HG03469 (cell line): Measurements from ENCODE around the gene CLDN5.

Source experiments
- ATAC-seq: cut with Tn5 transposase; IDR thresholded peaks from one replicate; pipeline ENCODE4 v1.9.1; 2021; ENCODE audit warnings: mild to moderate bottlenecking, moderate library complexity, moderate number of reproducible peaks; ENCODE audit not compliant: unreplicated experiment

CLDN5 gene

DNA sequence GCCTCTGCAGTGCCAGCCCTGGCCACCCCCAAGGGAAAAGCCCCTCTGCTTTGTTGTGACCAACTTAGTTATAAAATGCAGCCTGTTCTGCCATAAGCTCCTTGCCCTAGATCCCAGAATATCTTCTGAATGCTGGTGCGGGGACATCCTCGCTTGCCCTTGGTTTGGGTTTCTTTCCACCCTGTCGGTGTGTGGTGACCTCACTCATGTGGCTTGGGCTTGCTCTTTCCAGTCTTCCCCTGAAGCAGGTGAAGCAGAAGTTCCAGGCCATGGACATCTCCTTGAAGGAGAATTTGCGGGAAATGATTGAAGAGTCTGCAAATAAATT lies 16.7 kb downstream of the CLDN5 start:
- no peak for ATAC-seq

DNA sequence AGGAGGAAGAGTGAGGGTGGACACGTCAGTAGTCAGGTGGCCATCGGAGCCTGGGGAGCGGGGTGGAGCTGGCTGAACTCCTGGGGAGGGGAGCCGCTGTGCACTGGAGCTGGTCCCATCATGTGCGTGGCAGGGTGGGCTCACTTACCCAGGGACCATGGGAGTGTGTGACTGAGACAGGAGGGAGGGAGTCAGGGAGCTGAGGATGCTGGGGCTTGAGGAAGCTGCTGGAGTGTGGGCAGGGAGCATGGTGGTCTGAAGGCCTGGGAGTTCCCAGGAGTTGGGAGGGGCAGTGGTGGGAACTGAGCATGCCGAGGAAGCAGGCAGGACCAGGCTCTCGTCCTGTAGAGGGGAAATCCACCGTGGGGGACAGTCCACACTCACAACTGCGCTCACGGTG lies 18.0 kb downstream of the CLDN5 start:
- no peak for ATAC-seq

DNA sequence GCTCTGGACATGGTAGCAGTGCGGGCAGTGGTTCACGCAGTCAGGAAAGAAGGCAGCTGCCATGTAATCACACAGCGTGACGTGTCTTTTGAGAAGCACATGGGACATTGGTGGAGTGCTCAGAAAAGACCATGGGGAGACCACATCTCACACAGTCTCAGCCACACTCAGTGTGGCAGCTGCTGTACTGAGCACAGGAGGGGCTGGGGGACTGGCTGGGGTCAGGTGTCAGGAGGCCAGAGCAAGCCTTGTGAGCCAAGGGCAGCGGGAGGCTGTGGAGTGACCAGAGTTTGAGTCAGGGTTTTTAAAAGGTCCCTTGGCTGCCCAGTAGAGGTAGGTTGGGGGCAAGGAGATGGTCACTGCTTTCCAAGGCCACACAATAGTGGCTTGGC lies 18.5 kb downstream of the CLDN5 start:
- no peak for ATAC-seq

DNA sequence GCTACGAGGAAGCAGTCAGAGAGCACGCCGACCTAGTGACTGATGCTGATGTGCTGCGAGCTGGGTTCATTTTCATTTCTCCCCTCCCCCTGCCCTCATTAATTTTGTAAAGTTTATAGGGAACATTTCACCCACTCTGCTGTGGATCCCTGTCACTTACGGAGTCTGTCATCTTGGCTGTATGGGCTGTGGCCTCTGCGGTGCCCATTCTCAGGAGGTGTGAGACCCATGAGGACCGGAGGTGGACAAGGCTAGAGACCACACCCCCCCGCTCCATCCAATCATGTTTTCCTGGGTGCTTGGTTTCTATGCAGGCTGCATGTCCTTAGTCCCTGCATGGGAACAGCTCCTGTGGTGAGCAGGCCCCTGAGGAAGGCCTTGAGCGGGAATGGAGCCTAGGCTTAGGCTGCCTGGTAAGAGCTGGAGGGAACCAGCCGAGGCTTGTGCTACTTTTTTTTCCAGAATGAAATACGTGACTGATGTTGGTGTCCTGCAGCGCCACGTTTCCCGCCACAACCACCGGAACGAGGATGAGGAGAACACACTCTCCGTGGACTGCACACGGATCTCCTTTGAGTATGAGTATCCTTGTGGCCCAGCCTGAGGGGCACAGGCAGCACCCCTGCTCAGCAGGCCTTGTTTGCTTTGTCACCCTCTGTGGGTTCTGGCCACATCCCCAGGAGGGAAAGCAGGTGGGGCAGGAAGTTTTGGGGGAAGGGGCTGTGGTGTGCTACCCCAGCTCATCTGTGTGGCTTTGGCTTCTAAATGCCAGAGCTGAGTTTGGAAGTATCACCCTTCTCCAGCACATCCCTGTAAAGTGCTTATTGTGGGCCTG lies 19.1 kb downstream of the CLDN5 start:
- ATAC-seq = no peak

DNA sequence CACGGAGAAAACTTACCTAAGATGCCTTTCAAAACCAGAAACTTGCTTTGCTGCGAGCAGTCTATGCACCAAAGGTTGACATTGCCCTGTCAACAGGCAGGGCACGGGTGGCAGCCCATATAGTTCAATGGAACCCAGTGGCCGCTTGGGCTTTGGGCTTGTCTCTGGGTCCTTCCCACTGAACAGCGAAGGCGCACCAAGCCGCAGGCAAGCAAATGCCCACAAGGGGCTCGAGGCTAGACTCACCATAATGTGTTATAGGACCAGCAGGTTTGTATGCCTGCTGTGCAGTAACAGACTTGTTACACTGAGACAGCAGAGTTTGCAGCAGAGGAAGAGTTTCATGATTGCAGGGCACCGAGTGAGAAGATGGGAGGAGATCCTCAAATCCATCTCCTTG lies 20.3 kb downstream of the CLDN5 start:
- no peak for ATAC-seq

DNA sequence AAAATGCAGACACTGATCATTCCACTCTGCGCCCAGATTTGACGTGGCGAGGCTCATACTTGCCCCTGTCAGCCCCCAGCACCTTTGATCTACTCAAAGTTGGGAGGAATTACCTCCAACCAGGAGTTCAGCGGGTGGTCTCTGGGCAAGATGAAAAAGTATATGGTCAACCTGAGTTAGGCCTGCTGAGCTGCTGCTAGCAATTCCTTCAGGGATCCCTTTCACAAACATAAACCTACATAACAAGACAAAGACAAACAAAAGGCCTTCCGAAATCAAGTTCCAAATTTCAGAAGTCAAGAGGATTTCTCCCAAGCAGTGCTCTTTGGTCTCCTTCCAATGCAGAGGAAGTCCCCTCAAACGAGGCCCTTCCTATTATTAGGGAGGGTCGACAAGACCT lies 20.8 kb downstream of the CLDN5 start:
- ATAC-seq = no peak

DNA sequence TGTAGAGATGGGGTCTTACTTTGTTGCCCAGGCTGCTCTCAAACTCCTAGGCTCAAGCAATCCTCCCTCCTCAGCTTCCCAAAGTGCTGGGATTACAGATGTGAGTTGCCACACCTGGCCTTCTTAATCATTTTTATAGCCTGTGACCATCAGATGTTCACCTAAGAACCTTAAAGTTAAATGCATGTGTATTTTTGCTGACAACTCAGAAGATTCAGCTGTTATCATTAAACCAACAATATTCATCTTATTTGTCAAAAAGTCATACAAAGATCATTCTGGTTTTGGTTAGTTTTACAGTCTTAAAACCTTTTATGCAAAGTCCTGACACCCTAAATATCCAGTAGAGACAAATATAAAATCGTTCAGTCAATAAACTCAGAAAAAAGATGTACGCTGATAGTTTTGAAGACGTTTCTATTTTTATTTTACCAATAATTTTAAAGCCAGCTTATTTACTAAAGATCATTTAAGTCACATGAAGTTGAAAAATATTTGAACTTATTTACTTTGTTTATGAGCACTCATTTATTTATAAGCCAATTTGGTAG lies 22.2 kb downstream of the CLDN5 start:
- no peak for ATAC-seq

DNA sequence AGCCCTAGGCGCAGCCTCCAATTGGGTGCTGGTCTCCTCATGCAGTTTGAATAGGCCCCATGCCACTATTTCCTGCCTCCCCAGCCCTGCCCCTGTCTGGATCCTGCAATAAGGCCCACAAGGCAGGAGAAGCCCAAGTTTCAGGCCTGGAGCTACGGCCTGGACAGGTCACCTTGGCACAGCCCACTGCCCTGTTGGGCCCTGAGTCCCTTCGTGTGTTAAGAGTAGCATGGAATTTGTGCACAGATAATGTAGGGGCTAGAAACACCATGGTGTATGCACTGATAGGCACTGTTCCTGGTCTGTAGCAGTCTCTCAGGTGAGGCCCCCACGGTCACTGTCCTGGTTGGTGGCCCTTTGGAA lies 24.3 kb downstream of the CLDN5 start:
- no peak for ATAC-seq

DNA sequence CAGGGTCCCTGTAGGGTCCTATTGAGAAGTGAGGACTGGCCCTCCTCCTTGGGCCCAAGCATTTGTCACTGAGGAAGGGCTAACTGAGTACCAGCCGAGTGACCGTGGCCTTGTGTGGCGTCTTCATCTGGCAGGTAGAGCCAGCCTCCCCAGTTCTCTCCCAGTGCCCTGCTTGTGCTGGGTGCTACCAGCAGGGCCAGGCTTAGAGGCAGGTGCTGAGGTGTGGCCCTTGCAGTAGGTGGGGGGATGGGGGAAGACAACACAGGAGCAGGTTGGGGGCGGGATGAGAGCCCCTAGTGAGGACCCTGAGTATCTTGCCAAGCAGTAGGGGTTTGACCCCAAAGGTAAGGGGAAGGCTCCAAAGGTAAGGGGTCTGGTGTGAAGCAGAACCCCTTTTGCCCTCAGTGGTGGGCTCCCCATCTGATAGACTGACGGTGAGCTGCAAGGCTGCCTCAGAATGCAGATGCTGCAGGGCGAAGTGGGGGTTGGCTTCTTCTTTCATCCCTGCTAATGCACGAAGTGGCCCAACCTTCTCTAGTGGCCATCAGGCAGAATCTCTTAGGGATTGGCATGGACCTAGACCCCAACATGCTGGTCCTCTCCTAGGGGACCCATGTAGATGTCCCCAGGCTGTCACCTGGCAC lies 24.9 kb downstream of the CLDN5 start:
- ATAC-seq = no peak

DNA sequence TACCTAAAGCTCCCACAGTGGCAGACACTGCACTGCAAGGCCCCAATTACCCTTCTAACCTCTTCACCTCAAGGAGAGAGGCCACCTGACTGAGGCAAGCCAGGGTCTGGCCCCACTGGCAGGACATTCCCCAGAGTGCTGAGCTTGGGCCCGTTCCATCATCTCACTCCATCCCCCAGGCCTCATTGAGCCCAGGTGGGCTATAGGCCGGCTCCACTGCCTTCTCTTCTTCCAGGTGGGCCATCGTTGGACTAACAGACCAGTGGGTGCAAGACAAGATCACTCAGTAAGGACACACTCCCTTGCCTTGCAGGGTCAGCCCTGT lies 25.4 kb downstream of the CLDN5 start:
- no peak for ATAC-seq

DNA sequence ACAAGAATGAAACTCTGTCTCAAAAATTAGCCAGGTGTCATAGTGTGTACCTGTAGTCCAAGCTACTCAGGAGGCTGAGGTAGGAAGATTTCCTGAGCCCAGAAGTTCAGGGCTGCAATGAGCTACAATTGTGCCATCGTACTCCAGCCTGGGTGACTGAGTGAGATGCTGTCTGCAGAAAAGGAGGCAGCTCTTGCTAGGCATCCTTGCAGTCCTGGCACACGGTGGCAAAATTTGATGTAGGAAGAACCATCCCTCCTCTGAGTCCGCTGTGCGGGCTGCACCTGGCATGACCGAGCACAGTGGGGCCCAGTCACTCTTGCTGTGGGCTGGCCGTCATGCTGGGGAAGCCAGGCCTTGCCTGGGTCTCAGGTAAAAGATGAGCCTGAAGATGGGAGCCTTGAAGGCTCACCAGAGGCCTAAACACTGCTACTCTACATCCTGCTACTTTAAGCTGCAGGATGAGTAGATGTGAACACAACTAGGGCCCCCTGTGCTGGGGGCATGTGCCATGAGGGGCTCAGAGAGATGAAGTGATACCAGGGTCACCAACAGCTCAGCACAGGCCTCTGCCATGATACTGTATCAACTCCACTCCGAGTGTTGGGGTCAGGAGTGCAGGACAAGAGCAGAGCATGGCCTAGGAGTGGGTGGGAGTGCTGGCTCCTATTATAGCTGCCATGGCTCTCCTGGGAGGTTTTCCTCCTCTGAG lies 25.9 kb downstream of the CLDN5 start:
- ATAC-seq = no peak

DNA sequence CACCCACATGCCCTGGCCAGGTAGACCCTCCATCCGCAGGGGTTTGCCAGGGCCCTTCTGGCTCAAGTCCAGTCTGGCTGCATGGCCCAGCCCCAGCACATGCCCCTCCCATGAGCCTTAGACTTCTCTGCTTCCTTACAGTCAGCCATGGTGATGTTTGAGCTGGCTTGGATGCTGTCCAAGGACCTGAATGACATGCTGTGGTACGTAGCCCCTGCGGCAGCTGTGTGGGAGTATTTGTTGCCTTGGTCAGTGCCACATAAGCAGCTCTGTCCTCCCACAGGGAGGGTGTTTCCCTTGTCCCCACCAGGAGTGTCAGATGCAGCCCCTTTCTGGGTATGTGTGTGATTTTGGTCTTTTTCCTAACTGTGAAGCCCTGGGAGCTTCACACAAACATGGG lies 27.0 kb downstream of the CLDN5 start:
- no peak for ATAC-seq

DNA sequence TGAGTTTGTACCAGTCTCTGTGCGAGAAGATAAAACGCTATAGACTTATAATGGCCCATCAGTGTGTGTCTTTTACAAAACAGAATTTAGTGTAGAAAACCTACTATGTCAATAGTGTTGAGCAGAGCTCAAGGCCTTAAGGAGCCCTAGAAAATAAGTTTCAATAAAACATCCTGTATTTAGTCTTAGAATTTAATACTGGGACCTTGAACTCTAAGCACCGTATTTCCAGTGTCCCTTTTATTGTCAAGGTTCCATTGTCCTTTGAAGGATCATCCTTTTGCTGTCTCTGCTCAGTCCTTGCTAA lies 27.9 kb downstream of the CLDN5 start:
- ATAC-seq = no peak

DNA sequence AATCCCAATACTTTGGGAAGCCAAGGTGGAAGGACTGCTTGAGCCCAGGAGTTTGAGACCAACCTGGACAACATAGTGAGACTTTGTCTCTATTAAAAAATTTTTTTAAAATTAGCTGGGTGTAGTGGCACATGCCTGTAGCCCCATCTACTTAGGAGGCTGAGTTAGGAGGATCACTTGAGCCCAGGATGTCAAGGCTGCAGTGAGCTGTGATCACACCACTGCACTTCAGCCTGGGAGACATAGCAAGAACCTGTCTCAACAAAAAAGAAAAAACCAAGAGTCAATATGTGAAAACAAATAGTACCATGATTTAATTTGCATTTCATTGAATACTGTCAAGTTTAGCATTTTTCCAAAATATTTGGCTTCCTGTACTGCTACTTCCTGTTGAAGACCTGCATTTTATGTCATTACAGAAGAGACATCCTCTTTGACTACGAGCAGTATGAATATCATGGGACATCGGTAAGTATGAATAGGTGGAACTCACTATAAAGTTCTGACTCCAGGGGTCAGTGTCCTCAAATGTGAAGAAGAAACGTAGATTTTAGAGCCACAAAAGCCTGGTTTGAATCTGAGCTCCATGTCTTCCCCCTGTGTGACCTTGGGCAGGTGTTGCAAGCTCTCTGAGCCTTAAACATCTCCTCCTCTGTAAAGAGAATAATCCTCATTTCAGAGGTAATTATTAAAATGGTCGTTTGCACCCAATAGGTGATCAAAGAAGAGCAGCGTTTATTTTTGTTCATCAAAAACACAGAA lies 28.5 kb downstream of the CLDN5 start:
- ATAC-seq = no peak

DNA sequence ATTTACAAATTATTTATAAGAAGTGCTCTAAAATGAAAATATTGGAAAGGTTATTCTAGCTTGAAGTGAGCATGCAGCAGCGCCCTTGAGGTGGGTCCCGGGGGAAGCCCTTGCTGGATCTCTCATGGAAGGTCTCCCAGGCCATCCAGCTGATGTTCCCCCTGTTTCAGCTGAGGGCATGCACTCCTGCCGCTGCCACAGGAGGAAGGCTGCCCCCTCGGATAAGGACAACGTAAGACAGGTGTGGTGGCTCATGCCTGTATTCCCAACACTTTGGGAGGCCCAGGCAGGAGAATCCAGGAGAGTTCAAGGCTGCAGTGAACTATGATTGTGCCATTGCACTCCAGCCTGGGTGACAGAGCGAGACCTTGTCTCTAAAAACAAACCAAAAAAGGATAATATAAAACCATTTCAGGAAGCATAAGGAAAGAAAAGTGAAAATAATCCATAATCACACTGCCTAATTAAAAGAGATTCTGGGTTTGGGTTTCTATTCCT lies 29.5 kb downstream of the CLDN5 start:
- no peak for ATAC-seq

DNA sequence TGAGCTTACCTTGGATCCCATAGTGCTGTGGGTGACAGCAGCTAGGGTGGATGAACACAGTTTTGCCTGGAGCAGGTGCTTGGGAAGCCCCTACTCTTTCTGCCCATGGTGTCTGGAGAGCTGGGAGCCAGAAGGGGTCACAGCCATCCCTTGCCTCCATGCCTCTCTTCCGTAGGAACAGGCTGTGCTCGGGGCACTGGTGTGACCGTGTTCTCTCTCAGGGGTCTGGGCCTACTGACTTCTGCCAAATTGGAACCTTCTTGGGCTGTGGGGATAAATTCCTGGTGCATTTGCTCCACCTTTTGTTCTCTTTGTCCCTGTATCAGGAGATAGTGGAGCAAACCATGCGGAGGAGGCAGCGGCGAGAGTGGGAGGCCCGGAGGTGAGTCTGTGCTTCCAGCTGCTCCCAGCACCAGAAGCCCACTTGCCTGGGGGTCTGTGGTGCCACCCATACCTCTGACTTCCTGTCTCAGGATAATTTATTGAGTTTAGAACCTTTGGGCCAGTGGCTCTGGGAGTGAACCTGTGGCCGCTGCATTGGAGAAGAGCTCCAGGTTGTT lies 30.1 kb downstream of the CLDN5 start:
- ATAC-seq = no peak

DNA sequence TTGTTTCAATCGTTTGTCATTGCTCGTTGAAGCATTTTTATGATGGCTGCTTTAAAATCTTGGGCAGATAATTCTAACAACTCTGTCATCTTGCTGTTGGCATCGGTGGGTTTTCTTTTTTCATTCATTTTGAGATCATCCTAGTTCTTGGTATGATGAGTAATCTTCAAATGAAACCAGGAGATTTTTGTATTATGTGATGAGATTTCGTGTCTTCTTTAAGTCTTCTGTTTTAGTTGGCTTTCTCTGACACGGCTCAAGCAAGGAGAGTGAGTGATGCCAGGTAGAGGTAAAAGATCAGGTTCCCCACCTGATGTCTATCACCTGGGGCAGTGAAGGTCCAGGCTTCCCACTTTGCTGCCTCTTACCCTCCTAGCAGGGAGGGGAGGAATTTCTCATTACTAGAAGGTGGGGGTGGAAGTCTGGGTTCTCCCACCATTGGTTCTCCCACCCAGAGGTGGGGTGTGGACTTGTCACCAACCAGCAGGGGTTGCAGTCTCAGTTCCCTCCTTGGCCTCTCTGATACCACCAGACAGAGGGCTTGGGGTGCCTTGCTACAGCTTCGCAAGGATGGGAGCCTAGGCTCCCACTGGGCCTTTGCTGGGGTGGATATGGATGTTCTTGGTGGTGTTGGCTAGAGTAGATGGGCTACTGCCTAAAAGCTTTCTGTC lies 31.6 kb downstream of the CLDN5 start:
- ATAC-seq = no peak

DNA sequence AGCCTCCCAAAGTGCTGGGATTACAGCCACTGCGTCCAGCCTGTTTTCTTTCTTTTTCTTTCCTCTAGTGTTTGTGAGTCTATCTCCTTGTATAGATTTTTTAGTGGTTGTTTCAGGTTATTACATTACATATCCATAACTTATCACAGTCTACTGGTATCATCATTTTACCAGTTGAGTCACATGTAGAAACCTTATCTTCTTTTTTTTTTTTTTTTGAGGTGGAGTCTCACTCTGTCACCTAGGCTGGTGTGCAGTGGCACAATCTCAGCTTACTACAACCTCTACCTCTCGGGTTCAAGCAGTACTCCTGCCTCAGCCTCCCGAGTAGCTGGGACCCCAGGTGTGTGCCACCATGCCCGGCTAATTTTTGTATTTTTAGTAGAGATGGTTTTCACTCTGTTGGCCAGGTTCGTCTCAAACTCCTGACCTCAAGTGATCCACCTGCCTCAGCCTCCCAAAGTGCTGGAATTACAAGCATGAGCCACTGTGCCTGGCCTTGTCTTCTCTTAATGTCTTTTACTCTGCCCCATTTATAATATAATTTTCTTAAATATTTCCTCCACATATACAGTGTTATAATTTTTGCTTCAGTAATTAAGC lies 33.5 kb downstream of the CLDN5 start:
- no peak for ATAC-seq

DNA sequence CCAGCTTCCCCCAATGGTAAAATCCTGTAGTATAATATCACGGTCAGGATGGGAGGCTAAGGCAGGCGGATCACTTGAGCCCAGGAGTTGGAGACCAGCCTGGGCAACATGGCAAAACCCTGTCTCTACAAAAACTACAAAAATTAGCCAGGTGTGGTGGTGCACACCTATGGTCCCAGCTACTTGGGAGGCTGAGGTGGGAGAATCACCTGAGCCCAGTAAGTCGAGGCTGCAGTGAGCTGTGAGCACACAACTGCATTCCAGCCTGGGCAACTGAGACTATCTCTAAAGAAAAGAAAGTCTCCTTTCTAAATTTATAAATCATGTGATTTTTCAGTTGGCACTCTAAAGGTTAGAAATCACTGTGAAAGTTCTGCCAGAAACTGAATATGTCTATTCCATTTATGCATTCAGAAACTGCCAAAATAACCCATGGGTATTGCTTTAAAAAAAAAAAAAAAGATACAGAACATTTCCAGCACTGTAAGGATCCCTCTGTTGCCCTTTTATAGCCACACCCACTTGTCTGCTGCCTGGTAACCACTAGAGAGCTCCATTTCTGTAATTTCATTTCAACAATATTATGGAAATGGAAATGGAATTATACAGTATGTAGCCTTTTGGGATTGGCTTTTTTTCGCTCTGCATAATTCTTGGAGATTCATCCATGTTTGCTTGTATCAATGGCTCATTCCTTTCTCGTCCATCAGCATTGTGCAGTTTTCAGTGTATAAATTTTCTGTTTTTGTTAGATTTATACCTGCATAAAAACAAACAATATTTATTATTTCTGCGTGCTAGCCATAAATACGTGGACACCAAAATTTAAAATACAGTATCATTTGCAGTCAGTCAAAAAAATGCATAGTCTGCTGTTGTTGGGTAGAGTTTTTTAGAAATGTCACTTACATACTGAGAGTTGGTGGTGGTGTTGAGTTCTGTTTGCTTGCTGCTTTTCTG lies 35.0 kb downstream of the CLDN5 start:
- ATAC-seq = no peak
